ENCODE results near the gene THBS2.
"Not testable (repeated sequence)": the region's sequence is repeated elsewhere in the genome, so short reads cannot be mapped to it uniquely, and the experiment has no call there.

DNA sequence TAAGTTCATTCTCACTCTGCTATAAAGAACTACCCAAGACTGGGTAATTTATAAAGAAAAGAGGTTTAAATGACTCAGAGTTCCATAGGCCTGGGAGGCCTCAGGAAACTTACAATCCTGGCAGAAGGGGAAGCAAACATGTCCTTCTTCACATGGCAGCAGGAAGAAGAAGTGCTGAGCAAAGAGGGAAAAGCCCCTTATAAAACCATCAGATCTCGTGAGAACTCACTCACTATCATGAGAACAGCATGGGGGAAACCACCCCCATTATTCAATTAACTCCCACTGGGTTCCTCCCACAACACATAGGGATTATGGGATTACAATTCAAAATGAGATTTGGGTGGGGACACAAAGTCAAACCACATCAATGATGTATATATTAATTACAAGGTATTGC lies 45.0 kb upstream of the THBS2 start:
- not testable (repeated sequence) for TF ChIP-seq POLR2A, CTCF, EP300, POLR2AphosphoS5 (IDR thresholded peaks at IDR 0.05)
